Caco-2 (cell line): Measurements from ENCODE around the gene ZNF579. TPM values are rescaled to one million over a fixed set of nuclear protein-coding genes. Genes with fewer than 3 reads are reported as not detected.

ENCODE experiments used
- BruUV-seq: library from RNA; stranded (reverse); fragments of 400-500 nt; replicated peaks from 2 replicates; lab custom pipeline; 2021; lab: Mats Ljungman, UMichigan
- CTCF ChIA-PET: fragments of 300-600 bp; sonication (Branson Sonifier 250); formaldehyde crosslinking; loops from one replicate; lab custom pipeline; 2022; ENCODE audit warnings: antibody characterized with exemption; lab: Charles Lee
- POLR2A ChIA-PET: fragments of 300-600 bp; sonication (Branson Sonifier 250); formaldehyde crosslinking; loops from one replicate; lab custom pipeline; 2022; ENCODE audit warnings: antibody characterized with exemption; lab: Charles Lee
- DNase-seq, 2 experiments: peaks; one replicate each; pipeline versions ENCODE4 v3.0.0 to v3.0.0-alpha.2; 2020 to 2022
- H3K27me3 ChIP-seq: replicated peaks from 2 replicates; pipeline ENCODE4 v1.6.0; 2011; ENCODE audit warnings: low read length; ENCODE audit not compliant: control insufficient read depth, insufficient read depth
- H3K36me3 ChIP-seq: 2 replicates; pipeline ENCODE4 v1.5.1; 2011; ENCODE audit warnings: low read length; ENCODE audit not compliant: control insufficient read depth, insufficient read depth
- H3K4me1 ChIP-seq: fragments of 250-450 bp; sonication (Bioruptor Pico); 2 replicates; pipeline ENCODE4 v1.5.1; 2020; ENCODE audit warnings: mild to moderate bottlenecking
- H3K4me3 ChIP-seq: 2 replicates; pipeline ENCODE4 v1.5.1; 2011; ENCODE audit warnings: low read depth, mild to moderate bottlenecking, control low read depth, low read length
- H3K9me3 ChIP-seq: fragments of 250-450 bp; sonication (Bioruptor Pico); 2 replicates; pipeline ENCODE4 v1.5.1; 2020; ENCODE audit warnings: mild to moderate bottlenecking, moderate library complexity
- H3K27ac Mint-ChIP-seq: one replicate; pipeline ENCODE4 v1.8.0; 2022; ENCODE audit warnings: mixed read lengths; ENCODE audit not compliant: unreplicated experiment
- H3K27me3 Mint-ChIP-seq: one replicate; pipeline ENCODE4 v1.8.0; 2022; ENCODE audit warnings: mixed read lengths; ENCODE audit not compliant: insufficient read depth, unreplicated experiment
- H3K36me3 Mint-ChIP-seq: one replicate; pipeline ENCODE4 v1.8.0; 2022; ENCODE audit warnings: mild to moderate bottlenecking, mixed read lengths; ENCODE audit not compliant: insufficient read depth, unreplicated experiment
- H3K4me1 Mint-ChIP-seq: one replicate; pipeline ENCODE4 v1.8.0; 2022; ENCODE audit warnings: low read depth, mixed read lengths; ENCODE audit not compliant: unreplicated experiment
- H3K4me3 Mint-ChIP-seq: one replicate; pipeline ENCODE4 v1.8.0; 2022; ENCODE audit warnings: mild to moderate bottlenecking, moderate library complexity, mixed read lengths; ENCODE audit not compliant: unreplicated experiment
- H3K9me3 Mint-ChIP-seq: one replicate; pipeline ENCODE4 v1.8.0; 2022; ENCODE audit warnings: mixed read lengths; ENCODE audit not compliant: unreplicated experiment
- CTCF ChIP-seq, 2 experiments: fragments of 200-600 bp in 1 of 2; IDR thresholded peaks; 1 replicate in 1 of 2; 2 replicates in 1 of 2; pipeline versions ENCODE4 v1.5.1 to v1.8.0; 2011 to 2022; ENCODE audit warnings: antibody characterized with exemption in 1 of 2, control low read depth in 1 of 2, inconsistent platforms in 1 of 2, low read depth in 1 of 2, low read length in 1 of 2, mild to moderate bottlenecking in 1 of 2, moderate library complexity in 1 of 2; ENCODE audit not compliant: insufficient read depth in 1 of 2, severe bottlenecking in 1 of 2, unreplicated experiment in 1 of 2
- intact Hi-C: fragments of 100-400 bp; cut with micrococcal nuclease; formaldehyde crosslinking; loops from one replicate; pipeline ENCODE4 v1.10.0; 2022; ENCODE audit not compliant: unreplicated experiment
- total RNA-seq: library from RNA; stranded (reverse); gene quantifications from 2 replicates; pipeline ENCODE4 v1.2.3, GENCODE V29; 2022

The ZNF579 gene
- total RNA-seq, 1 experiment from 2014 or later = 30.4 TPM

GRCh38 chr19:55617426-55617825 lies 36.8 kb upstream of the ZNF579 start:
- CTCF ChIA-PET = no interaction called here
- Histone ChIP-seq H3K36me3 (no peaks in the 10 kb centered on the region; the same call in 1 of the 2 replicates), H3K9me3 (no peaks in the 10 kb centered on the region), H3K27me3 (no peaks in the 10 kb centered on the region), H3K4me3 (no peak overlapping the region), H3K4me1 (no peaks in the 10 kb centered on the region)
- Mint-ChIP-seq H3K36me3 (peaks cover 38% of the 10 kb centered on the region), H3K4me1 (no peaks in the 10 kb centered on the region), H3K4me3 (no peak overlapping the region), H3K27me3 (no peaks in the 10 kb centered on the region), H3K9me3 (no peaks in the 10 kb centered on the region), H3K27ac (peak overlapping the region; percentile 28)
- TF ChIP-seq CTCF (IDR thresholded peaks at IDR 0.05; ENCODE audit: insufficient read depth in 1 of 2, low read depth in 1 of 2, low read length in 1 of 2, severe bottlenecking in 1 of 2, unreplicated experiment in 1 of 2) = no peak
- POLR2A ChIA-PET = interaction anchor here (0.7 kb wide), 1 partner anchor 83 kb away, joined by 4 read pairs; no protein-coding TSS in a partner anchor
- BruUV-seq = no TSS peak
- DNase-seq = no peak
- intact Hi-C loops = no loop called here

GRCh38 chr19:55616395-55616875 lies 35.8 kb upstream of the ZNF579 start:
- no peak overlapping the region for H3K4me3 ChIP-seq
- ChIA-PET CTCF (no interaction called here), POLR2A (no interaction called here)
- intact Hi-C loops = no loop called here
- no peak overlapping the region for H3K4me3 Mint-ChIP-seq
- H3K9me3 Mint-ChIP-seq = no peaks in the 10 kb centered on the region
- no peak for TF ChIP-seq CTCF (IDR thresholded peaks at IDR 0.05; ENCODE audit: insufficient read depth in 1 of 2, low read depth in 1 of 2, low read length in 1 of 2, severe bottlenecking in 1 of 2, unreplicated experiment in 1 of 2)
- no peaks in the 10 kb centered on the region for H3K27me3 ChIP-seq
- no peaks in the 10 kb centered on the region; the same call in 1 of the 2 replicates for H3K36me3 ChIP-seq
- no peaks in the 10 kb centered on the region for H3K4me1 ChIP-seq
- H3K9me3 ChIP-seq = no peaks in the 10 kb centered on the region
- no peak for DNase-seq
- no TSS peak for BruUV-seq
- H3K27me3 Mint-ChIP-seq = no peaks in the 10 kb centered on the region
- no peak overlapping the region for H3K27ac Mint-ChIP-seq
- no peaks in the 10 kb centered on the region for H3K4me1 Mint-ChIP-seq
- peaks cover 35% of the 10 kb centered on the region for H3K36me3 Mint-ChIP-seq

GRCh38 chr19:55615543-55616394 lies 35.1 kb upstream of the ZNF579 start:
- Histone ChIP-seq H3K4me1 (no peaks in the 10 kb centered on the region), H3K4me3 (no peak overlapping the region), H3K36me3 (no peaks in the 10 kb centered on the region; the same call in 1 of the 2 replicates), H3K27me3 (no peaks in the 10 kb centered on the region), H3K9me3 (no peaks in the 10 kb centered on the region)
- TF ChIP-seq CTCF (IDR thresholded peaks at IDR 0.05; ENCODE audit: insufficient read depth in 1 of 2, low read depth in 1 of 2, low read length in 1 of 2, severe bottlenecking in 1 of 2, unreplicated experiment in 1 of 2) = no peak
- POLR2A ChIA-PET = no interaction called here
- CTCF ChIA-PET = no interaction called here
- intact Hi-C loops = no loop called here
- Mint-ChIP-seq H3K27me3 (no peaks in the 10 kb centered on the region), H3K9me3 (no peaks in the 10 kb centered on the region), H3K4me1 (no peaks in the 10 kb centered on the region), H3K4me3 (no peak overlapping the region), H3K27ac (no peak overlapping the region), H3K36me3 (peaks cover 35% of the 10 kb centered on the region)
- no TSS peak for BruUV-seq
- DNase-seq = no peak
